Naive thymus-derived CD8-positive, alpha-beta T cell (primary cell): ENCODE data around the gene GRM8. TPM values are rescaled to one million over a fixed set of nuclear protein-coding genes. Genes with fewer than 3 reads are reported as not detected.

Source experiments
- ATAC-seq, 2 donors: fragments of 150-1000 bp; cut with Tn5 transposase in 1 of 2; sonication (Bioruptor Pico), chemical (Tn5 transposase) in 1 of 2; 1 replicate in 1 of 2; 2 replicates in 1 of 2; pipeline ENCODE4 v1.10.0; 2021; ENCODE audit warnings: mild to moderate bottlenecking in 2 of 2, moderate library complexity in 2 of 2
- POLR2A ChIA-PET: fragments of 350-600 bp; sonication (Branson Sonifier 250); formaldehyde crosslinking; loops from one replicate; lab custom pipeline; 2021; ENCODE audit warnings: antibody characterized with exemption; lab: Charles Lee
- DNase-seq, 10 donors: peaks; one replicate each; pipeline versions ENCODE4 v3.0.0 to v3.0.0-alpha.2; 2020 to 2022
- H3K27ac Mint-ChIP-seq, 10 donors: one replicate each; pipeline ENCODE4 v1.8.0; 2020 to 2022; ENCODE audit warnings: mild to moderate bottlenecking in 10 of 10, mixed read lengths in 10 of 10, moderate library complexity in 4 of 10, inconsistent platforms in 1 of 10
- H3K27me3 Mint-ChIP-seq, 5 donors: one replicate each; pipeline ENCODE4 v1.8.0; 2021 to 2022; ENCODE audit warnings: mixed read lengths in 5 of 5
- H3K36me3 Mint-ChIP-seq, 3 donors: one replicate each; pipeline ENCODE4 v1.8.0; 2020 to 2022; ENCODE audit warnings: mixed read lengths in 3 of 3, mild to moderate bottlenecking in 2 of 3, inconsistent platforms in 1 of 3
- H3K4me1 Mint-ChIP-seq, 4 donors: one replicate each; pipeline ENCODE4 v1.8.0; 2021 to 2022; ENCODE audit warnings: mixed read lengths in 4 of 4
- H3K4me3 Mint-ChIP-seq, 10 donors: one replicate each; pipeline ENCODE4 v1.8.0; 2020 to 2022; ENCODE audit warnings: mild to moderate bottlenecking in 10 of 10, mixed read lengths in 10 of 10, moderate library complexity in 6 of 10, inconsistent platforms in 1 of 10
- H3K9me3 Mint-ChIP-seq, 9 donors: one replicate each; pipeline ENCODE4 v1.8.0; 2020 to 2022; ENCODE audit warnings: mixed read lengths in 9 of 9, mild to moderate bottlenecking in 3 of 9, inconsistent platforms in 1 of 9, moderate library complexity in 1 of 9
- polyA plus RNA-seq, 3 donors: library from polyadenylated mRNA; unstranded; fragments of 300-500 nt; fragmentation: Illumina TruSeq; gene quantifications; one replicate each; pipeline ENCODE4 v1.2.3, GENCODE V29; 2021
- total RNA-seq, 8 experiments: library from RNA in 2 of 8; stranded (reverse) in 2 of 8; gene quantifications; one replicate each; pipeline ENCODE4 v1.2.3 and lab custom pipeline; 2021 to 2026

Gene GRM8
- total and polyA plus RNA-seq, 5 experiments from 2014 or later = not detected

DNA sequence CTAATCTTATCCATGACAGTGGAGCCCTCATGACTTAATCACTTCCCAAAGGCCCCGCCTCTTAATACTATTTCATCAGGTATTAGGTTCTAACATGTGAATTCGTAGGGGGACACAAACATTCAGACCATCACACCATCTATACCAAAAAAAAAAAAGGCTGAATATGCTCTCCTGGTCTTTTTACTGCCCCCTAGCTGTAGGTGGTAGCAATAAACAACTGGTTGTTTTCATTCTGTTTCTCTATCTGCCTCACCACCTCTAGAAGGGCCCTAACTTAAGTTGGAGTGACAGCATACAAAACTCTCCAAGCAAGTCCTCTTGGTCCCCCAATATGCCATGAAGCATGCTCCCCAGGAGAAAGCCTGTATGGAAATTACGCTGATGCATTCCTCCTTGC lies 94.1 kb downstream of the GRM8 start:
- Mint-ChIP-seq H3K27me3 (peaks cover 7 to 42% (median 12%) of the 10 kb centered on the region in 5 donors), H3K4me1 (no peaks in the 10 kb centered on the region), H3K36me3 (no peaks in the 10 kb centered on the region), H3K9me3 (peaks cover 0 to 11% (median 0%) of the 10 kb centered on the region in 9 donors), H3K4me3 (no peak overlapping the region), H3K27ac (no peak overlapping the region)
- ATAC-seq = no peak
- POLR2A ChIA-PET = no interaction called here
- DNase-seq = no peak

DNA sequence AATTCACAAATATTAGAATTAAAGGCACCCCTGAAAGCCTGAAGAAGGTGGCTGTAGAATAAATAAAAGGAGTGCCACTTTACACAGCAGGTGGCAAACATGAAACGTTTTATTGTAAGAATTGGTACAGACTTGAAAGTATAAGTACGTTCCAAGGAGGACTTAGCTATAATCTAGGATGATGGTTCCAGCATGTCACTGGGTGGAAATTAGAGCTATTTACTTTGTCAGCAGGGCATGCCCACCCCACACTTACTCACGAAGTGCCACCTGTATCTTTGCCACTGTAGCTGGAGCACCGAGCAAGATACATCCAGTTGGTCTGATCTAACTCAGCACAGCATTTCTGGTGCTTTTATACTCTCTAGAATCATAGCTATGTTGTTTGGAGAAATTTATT lies 97.8 kb downstream of the GRM8 start:
- Mint-ChIP-seq H3K4me3 (no peak overlapping the region), H3K27ac (no peak overlapping the region), H3K36me3 (no peaks in the 10 kb centered on the region), H3K4me1 (no peaks in the 10 kb centered on the region), H3K9me3 (peaks cover 0 to 11% (median 0%) of the 10 kb centered on the region in 9 donors), H3K27me3 (peaks cover 7 to 42% (median 14%) of the 10 kb centered on the region in 5 donors)
- DNase-seq (no peak), ATAC-seq (no peak)
- POLR2A ChIA-PET = no interaction called here

GRCh38 chr7:127154101-127154500 lies 98.6 kb downstream of the GRM8 start:
- H3K4me1 Mint-ChIP-seq = no peaks in the 10 kb centered on the region
- no peaks in the 10 kb centered on the region for H3K36me3 Mint-ChIP-seq
- POLR2A ChIA-PET = no interaction called here
- no peak for DNase-seq
- H3K4me3 Mint-ChIP-seq = no peak overlapping the region
- peaks cover 0 to 11% (median 0%) of the 10 kb centered on the region in 9 donors for H3K9me3 Mint-ChIP-seq
- peaks cover 7 to 42% (median 14%) of the 10 kb centered on the region in 5 donors for H3K27me3 Mint-ChIP-seq
- no peak for ATAC-seq
- H3K27ac Mint-ChIP-seq = no peak overlapping the region

DNA sequence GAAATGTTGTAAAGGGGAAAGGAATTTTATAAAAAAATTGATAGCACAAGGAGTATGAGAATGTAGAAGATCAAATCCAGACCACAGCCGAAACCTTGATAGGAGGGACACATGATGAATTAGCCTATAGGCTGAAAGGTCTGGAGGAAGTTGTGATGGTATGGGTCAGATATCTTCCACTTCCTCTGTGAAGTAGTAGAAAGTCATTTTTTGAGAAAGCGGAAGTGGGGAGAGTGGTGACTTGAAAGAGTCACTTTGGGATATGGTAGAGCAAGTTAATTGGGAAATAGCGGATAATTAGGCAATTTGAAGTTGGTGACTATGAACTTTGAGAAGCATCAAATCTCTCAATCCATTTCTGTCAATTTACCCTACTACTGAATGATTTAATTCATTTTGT lies 99.4 kb downstream of the GRM8 start:
- no peak for DNase-seq
- POLR2A ChIA-PET = no interaction called here
- peaks cover 0 to 11% (median 0%) of the 10 kb centered on the region in 9 donors for H3K9me3 Mint-ChIP-seq
- no peaks in the 10 kb centered on the region for H3K36me3 Mint-ChIP-seq
- peaks cover 11 to 49% (median 14%) of the 10 kb centered on the region in 5 donors for H3K27me3 Mint-ChIP-seq
- no peak overlapping the region for H3K27ac Mint-ChIP-seq
- ATAC-seq = no peak
- no peak overlapping the region for H3K4me3 Mint-ChIP-seq
- no peaks in the 10 kb centered on the region for H3K4me1 Mint-ChIP-seq

GRCh38 chr7:127152423-127152822 lies 100.3 kb downstream of the GRM8 start:
- POLR2A ChIA-PET = no interaction called here
- Mint-ChIP-seq H3K4me1 (no peaks in the 10 kb centered on the region), H3K27me3 (peaks cover 10 to 58% (median 14%) of the 10 kb centered on the region in 5 donors), H3K4me3 (no peak overlapping the region), H3K27ac (no peak overlapping the region), H3K9me3 (peaks cover 0 to 11% (median 0%) of the 10 kb centered on the region in 9 donors), H3K36me3 (no peaks in the 10 kb centered on the region)
- ATAC-seq (no peak), DNase-seq (no peak)

GRCh38 chr7:127151379-127151778 lies 101.4 kb downstream of the GRM8 start:
- no peak overlapping the region for H3K27ac Mint-ChIP-seq
- DNase-seq (no peak), ATAC-seq (no peak)
- no peak overlapping the region for H3K4me3 Mint-ChIP-seq
- H3K4me1 Mint-ChIP-seq = no peaks in the 10 kb centered on the region
- H3K27me3 Mint-ChIP-seq = peaks cover 11 to 59% (median 17%) of the 10 kb centered on the region in 5 donors
- H3K36me3 Mint-ChIP-seq = no peaks in the 10 kb centered on the region
- POLR2A ChIA-PET = no interaction called here
- peaks cover 0 to 5% (median 0%) of the 10 kb centered on the region in 9 donors for H3K9me3 Mint-ChIP-seq

- POLR2A ChIA-PET = no interaction called here
- no peaks in the 10 kb centered on the region for H3K36me3 Mint-ChIP-seq
- no peaks in the 10 kb centered on the region for H3K9me3 Mint-ChIP-seq
Measured at GRCh38 chr7:127150543-127150942, 102.2 kb downstream of the GRM8 start.

GRCh38 chr7:127146746-127147536 lies 105.8 kb downstream of the GRM8 start:
- H3K4me3 Mint-ChIP-seq = no peak overlapping the region
- no peak overlapping the region for H3K27ac Mint-ChIP-seq
- peaks cover 9 to 40% (median 12%) of the 10 kb centered on the region in 5 donors for H3K27me3 Mint-ChIP-seq
- ATAC-seq (no peak), DNase-seq (no peak)
- H3K36me3 Mint-ChIP-seq = no peaks in the 10 kb centered on the region
- H3K4me1 Mint-ChIP-seq = no peaks in the 10 kb centered on the region
- H3K9me3 Mint-ChIP-seq = no peaks in the 10 kb centered on the region
- POLR2A ChIA-PET = no interaction called here

More at GRCh38 chr7:127150543-127150942, 102.2 kb downstream of the GRM8 start:
- no peaks in the 10 kb centered on the region for H3K4me1 Mint-ChIP-seq
- H3K4me3 Mint-ChIP-seq = no peak overlapping the region
- ATAC-seq = no peak
- no peak for DNase-seq
- H3K27ac Mint-ChIP-seq = no peak overlapping the region
- peaks cover 11 to 53% (median 17%) of the 10 kb centered on the region in 5 donors for H3K27me3 Mint-ChIP-seq

DNA sequence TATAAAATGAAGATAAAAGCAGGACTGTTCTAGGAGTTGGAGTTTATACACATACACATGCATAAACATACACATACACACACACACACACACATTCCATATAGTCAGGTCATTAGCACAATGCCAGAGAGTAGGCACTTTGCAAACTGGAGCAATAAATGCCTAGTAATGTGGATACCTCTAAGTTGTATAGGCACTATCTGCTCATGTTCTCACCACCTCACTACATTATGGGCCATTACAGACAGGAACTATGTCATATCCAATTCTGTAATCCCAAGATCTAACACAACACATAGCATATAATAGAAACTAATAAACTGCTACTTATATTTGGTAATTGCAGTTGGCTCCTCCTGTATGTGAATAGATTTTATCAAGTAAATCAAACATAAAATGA lies 115.6 kb downstream of the GRM8 start:
- H3K4me1 Mint-ChIP-seq = no peaks in the 10 kb centered on the region
- no peak overlapping the region for H3K4me3 Mint-ChIP-seq
- H3K9me3 Mint-ChIP-seq = no peaks in the 10 kb centered on the region
- POLR2A ChIA-PET = no interaction called here
- no peaks in the 10 kb centered on the region for H3K36me3 Mint-ChIP-seq
- H3K27me3 Mint-ChIP-seq = peaks cover 11 to 19% (median 13%) of the 10 kb centered on the region in 5 donors
- ATAC-seq (no peak), DNase-seq (no peak)
- H3K27ac Mint-ChIP-seq = no peak overlapping the region

DNA sequence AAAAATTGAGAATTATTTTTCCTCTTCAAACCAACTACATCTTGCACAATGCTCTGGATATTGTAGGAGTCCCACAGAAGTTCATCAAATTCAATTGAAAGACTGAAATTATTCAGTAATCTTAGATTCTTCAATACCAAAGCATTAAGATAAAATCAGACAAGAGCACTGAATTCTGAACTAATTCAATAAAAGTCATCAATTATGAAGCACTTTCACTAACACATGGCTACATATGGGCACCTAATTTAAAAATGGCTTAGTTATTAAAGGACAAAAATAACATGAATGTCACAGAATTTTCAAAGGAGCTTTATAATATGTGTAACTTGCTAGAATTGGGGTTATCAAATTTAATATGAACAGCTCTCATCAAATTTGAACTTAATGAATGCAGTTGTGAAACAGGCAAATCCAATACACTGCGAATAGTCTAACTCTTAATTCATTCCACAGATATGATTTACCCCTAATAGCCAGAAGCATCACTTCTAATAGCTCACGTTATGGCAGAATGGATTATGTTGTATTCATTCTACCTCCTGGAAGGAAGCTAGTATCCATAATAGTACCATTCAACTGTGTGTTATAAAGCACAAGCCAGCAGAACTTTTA lies 116.8 kb downstream of the GRM8 start:
- H3K36me3 Mint-ChIP-seq = no peaks in the 10 kb centered on the region
- no peak overlapping the region for H3K4me3 Mint-ChIP-seq
- no peaks in the 10 kb centered on the region for H3K4me1 Mint-ChIP-seq
- peaks cover 11 to 20% (median 13%) of the 10 kb centered on the region in 5 donors for H3K27me3 Mint-ChIP-seq
- DNase-seq (no peak), ATAC-seq (no peak)
- POLR2A ChIA-PET = no interaction called here
- no peaks in the 10 kb centered on the region for H3K9me3 Mint-ChIP-seq
- H3K27ac Mint-ChIP-seq = no peak overlapping the region

DNA sequence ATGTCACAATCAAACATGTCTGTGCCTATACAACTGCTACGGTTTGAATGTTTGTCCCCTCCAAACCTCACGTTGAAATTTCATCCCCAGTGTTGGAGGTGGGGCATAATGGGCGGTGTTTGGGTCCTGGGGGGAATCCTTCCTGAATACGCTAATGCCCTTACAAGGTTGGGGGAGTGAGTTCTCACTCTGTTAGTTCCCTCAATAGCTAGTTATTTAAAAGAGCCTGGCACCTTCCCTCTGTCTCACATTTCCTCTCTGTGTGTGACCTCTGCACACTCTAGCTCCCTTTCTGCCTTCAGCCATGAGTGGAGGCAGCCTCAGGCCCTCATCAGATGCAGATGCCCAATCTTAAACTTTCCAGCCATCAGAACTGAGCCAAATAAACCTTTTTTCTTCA lies 129.5 kb downstream of the GRM8 start:
- H3K27me3 Mint-ChIP-seq = peaks cover 6 to 32% (median 21%) of the 10 kb centered on the region in 5 donors
- no peak for DNase-seq
- POLR2A ChIA-PET = no interaction called here
- no peak for ATAC-seq
- H3K9me3 Mint-ChIP-seq = no peaks in the 10 kb centered on the region
- H3K36me3 Mint-ChIP-seq = no peaks in the 10 kb centered on the region
- no peaks in the 10 kb centered on the region for H3K4me1 Mint-ChIP-seq
- H3K27ac Mint-ChIP-seq = no peak overlapping the region
- H3K4me3 Mint-ChIP-seq = no peak overlapping the region

GRCh38 chr7:127119517-127119916 lies 133.2 kb downstream of the GRM8 start:
- POLR2A ChIA-PET = no interaction called here
- no peak for ATAC-seq

DNA sequence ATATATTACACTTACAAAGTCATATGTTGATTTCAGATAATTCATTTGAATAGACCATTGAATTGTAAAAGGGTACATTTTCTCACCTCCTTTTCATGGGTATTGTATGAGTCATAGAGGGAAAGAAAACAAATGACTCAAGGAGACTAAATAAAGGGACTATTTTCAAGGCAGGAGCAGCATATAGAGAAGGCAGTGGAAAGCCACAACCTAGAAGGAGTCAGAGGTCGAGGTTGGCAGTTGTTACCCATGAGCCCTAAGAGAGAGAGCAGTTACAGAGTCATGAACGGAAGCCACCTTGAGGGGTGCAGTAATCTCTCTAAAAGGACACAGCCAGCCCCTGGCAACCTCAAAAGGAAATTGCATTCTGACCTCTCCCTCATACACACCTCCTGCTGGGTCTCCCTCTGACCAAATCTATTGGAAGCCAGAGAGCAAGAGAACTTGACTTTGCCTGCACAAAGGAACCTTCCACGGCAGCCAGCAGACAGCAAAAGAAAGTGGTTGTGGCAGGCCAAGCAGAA lies 137.9 kb downstream of the GRM8 start:
- Mint-ChIP-seq H3K9me3 (peaks cover 0 to 21% (median 0%) of the 10 kb centered on the region in 9 donors), H3K4me1 (no peaks in the 10 kb centered on the region), H3K27ac (no peak overlapping the region), H3K27me3 (peaks cover 11 to 32% (median 13%) of the 10 kb centered on the region in 5 donors), H3K36me3 (peaks cover 0 to 3% (median 0%) of the 10 kb centered on the region in 3 donors), H3K4me3 (no peak overlapping the region)
- DNase-seq (no peak), ATAC-seq (no peak)
- POLR2A ChIA-PET = no interaction called here

More at GRCh38 chr7:127119517-127119916, 133.2 kb downstream of the GRM8 start:
- Mint-ChIP-seq H3K27ac (no peak overlapping the region), H3K4me3 (no peak overlapping the region), H3K36me3 (no peaks in the 10 kb centered on the region), H3K4me1 (no peaks in the 10 kb centered on the region), H3K9me3 (no peaks in the 10 kb centered on the region), H3K27me3 (peaks cover 6 to 27% (median 16%) of the 10 kb centered on the region in 5 donors)
- DNase-seq = no peak
